GM21737 (cell line): ENCODE results near the gene ACSM2A.
"Not testable (repeated sequence)": the region's sequence is repeated elsewhere in the genome, so short reads cannot be mapped to it uniquely, and the experiment has no call there.

Source experiments
- ATAC-seq: cut with Tn5 transposase; IDR thresholded peaks from one replicate; pipeline ENCODE4 v1.9.1; 2021; ENCODE audit warnings: mild to moderate bottlenecking, moderate library complexity; ENCODE audit not compliant: unreplicated experiment

The ACSM2A gene

GRCh38 chr16:20453633-20454032 is 2.3 kb downstream of the ACSM2A start:
- not testable (repeated sequence) for ATAC-seq

GRCh38 chr16:20459227-20459626 is 7.9 kb downstream of the ACSM2A start:
- not testable (repeated sequence) for ATAC-seq

GRCh38 chr16:20460313-20460712 is 9.0 kb downstream of the ACSM2A start:
- ATAC-seq: not testable (repeated sequence)

GRCh38 chr16:20468954-20469353 is 17.6 kb downstream of the ACSM2A start:
- not testable (repeated sequence) for ATAC-seq

- not testable (repeated sequence) for ATAC-seq
Measured at GRCh38 chr16:20469930-20470329, 18.6 kb downstream of the ACSM2A start.

GRCh38 chr16:20470732-20471131 is 19.4 kb downstream of the ACSM2A start:
- not testable (repeated sequence) for ATAC-seq

GRCh38 chr16:20477188-20477744 is 25.9 kb downstream of the ACSM2A start:
- not testable (repeated sequence) for ATAC-seq

GRCh38 chr16:20483989-20484388 is 32.7 kb downstream of the ACSM2A start:
- not testable (repeated sequence) for ATAC-seq

GRCh38 chr16:20484726-20485125 is 33.4 kb downstream of the ACSM2A start:
- ATAC-seq: no peak

- no peak for ATAC-seq
Measured at GRCh38 chr16:20485408-20485807, 34.1 kb downstream of the ACSM2A start.

GRCh38 chr16:20490994-20491393 is 39.7 kb downstream of the ACSM2A start:
- not testable (repeated sequence) for ATAC-seq

- ATAC-seq: not testable (repeated sequence)
Measured at GRCh38 chr16:20491448-20491847, 40.1 kb downstream of the ACSM2A start.

GRCh38 chr16:20504418-20504817 is 53.1 kb downstream of the ACSM2A start:
- ATAC-seq: no peak

- ATAC-seq: no peak
Measured at GRCh38 chr16:20507280-20507679, 56.0 kb downstream of the ACSM2A start.

- ATAC-seq: no peak
Measured at GRCh38 chr16:20510323-20510722, 59.0 kb downstream of the ACSM2A start.

- no peak for ATAC-seq
Measured at GRCh38 chr16:20515688-20516090, 64.4 kb downstream of the ACSM2A start.

- ATAC-seq: no peak
Measured at GRCh38 chr16:20517149-20517548, 65.8 kb downstream of the ACSM2A start.

GRCh38 chr16:20519231-20519630 is 67.9 kb downstream of the ACSM2A start:
- no peak for ATAC-seq

- ATAC-seq: no peak
Measured at GRCh38 chr16:20520103-20520502, 68.8 kb downstream of the ACSM2A start.

GRCh38 chr16:20531795-20532194 is 80.5 kb downstream of the ACSM2A start:
- not testable (repeated sequence) for ATAC-seq

GRCh38 chr16:20532284-20532792 is 81.0 kb downstream of the ACSM2A start:
- not testable (repeated sequence) for ATAC-seq

- ATAC-seq: not testable (repeated sequence)
Measured at GRCh38 chr16:20536669-20537068, 85.3 kb downstream of the ACSM2A start.
